ENCODE results near the gene CXCL16. TPM values are rescaled to one million over a fixed set of nuclear protein-coding genes. Genes with fewer than 3 reads are reported as not detected.

Gene CXCL16
- total and polyA plus RNA-seq, 2 of the 13 experiments (the other 11 are each of a cell fraction or from before 2014, with no cell fraction given): 9.4 to 101 TPM

- TF ChIP-seq ZNF235 (CRISPR knock-in tag; IDR thresholded peaks at IDR 0.05; ENCODE audit: borderline replicate concordance) (0 out of 2 replicates have a peak, but pooled peaks have one; percentile 32), NR1H2 (CRISPR knock-in tag; IDR thresholded peaks at IDR 0.05; ENCODE audit: borderline replicate concordance, low read depth) (peak; percentile 44; the same call in 1 of the 2 replicates), HMG20A (CRISPR knock-in tag; IDR thresholded peaks at IDR 0.05; ENCODE audit: borderline replicate concordance) (0 out of 2 replicates have a peak, but pooled peaks have one; percentile 4), ISL2 (CRISPR knock-in tag; IDR thresholded peaks at IDR 0.05) (no peak), ZMAT3 (CRISPR knock-in tag; conservative IDR thresholded peaks at IDR 0.05) (0 out of 2 replicates have a peak, but pooled peaks have one; percentile 37), ZNF343 (CRISPR knock-in tag; IDR thresholded peaks at IDR 0.05) (peak; percentile 75; the same call in 1 of the 2 replicates), TBX3 (IDR thresholded peaks at IDR 0.05; ENCODE audit: borderline replicate concordance) (no peak), ZNF768 (CRISPR knock-in tag; IDR thresholded peaks at IDR 0.05) (0 out of 2 replicates have a peak, but pooled peaks have one; percentile 7), KDM3A (CRISPR knock-in tag; IDR thresholded peaks at IDR 0.05; ENCODE audit: low read depth) (0 out of 2 replicates have a peak, but pooled peaks have one; percentile 28), MLX (CRISPR knock-in tag; IDR thresholded peaks at IDR 0.05) (no peak), XBP1 (CRISPR knock-in tag; IDR thresholded peaks at IDR 0.05) (no peak), ZFP62 (CRISPR knock-in tag; IDR thresholded peaks at IDR 0.05) (no peak), ZNF496 (CRISPR knock-in tag; IDR thresholded peaks at IDR 0.05; ENCODE audit: insufficient replicate concordance) (no peak), ZIK1 (CRISPR knock-in tag; IDR thresholded peaks at IDR 0.05; ENCODE audit: borderline replicate concordance, low read depth) (0 out of 2 replicates have a peak, but pooled peaks have one; percentile 65), ZNF460 (CRISPR knock-in tag; IDR thresholded peaks at IDR 0.05; ENCODE audit: borderline replicate concordance) (no peak), PTBP1 (IDR thresholded peaks at IDR 0.05; ENCODE audit: low read depth, low read length, poor library complexity, severe bottlenecking) (peak; percentile 15), TEAD3 (CRISPR knock-in tag; optimal IDR thresholded peaks at IDR 0.05; ENCODE audit: borderline replicate concordance) (no peak), ATF3 (CRISPR knock-in tag; IDR thresholded peaks at IDR 0.05) (no peak), GLMP (CRISPR knock-in tag; IDR thresholded peaks at IDR 0.05; ENCODE audit: borderline replicate concordance) (no peak), U2AF2 (IDR thresholded peaks at IDR 0.05; ENCODE audit: low read depth, low read length) (no peak), MYNN (CRISPR knock-in tag; IDR thresholded peaks at IDR 0.05; ENCODE audit: low read depth) (no peak), DDIT3 (CRISPR knock-in tag; IDR thresholded peaks at IDR 0.05) (no peak), ZFP90 (CRISPR knock-in tag; IDR thresholded peaks at IDR 0.05; ENCODE audit: borderline replicate concordance) (no peak; the same call in 1 of the 2 replicates), ZNF773 (CRISPR knock-in tag; IDR thresholded peaks at IDR 0.05; ENCODE audit: borderline replicate concordance) (0 out of 2 replicates have a peak, but pooled peaks have one; percentile 31), ZNF878 (CRISPR knock-in tag; IDR thresholded peaks at IDR 0.05) (no peak), ESRRA (CRISPR knock-in tag; IDR thresholded peaks at IDR 0.05; ENCODE audit: low read depth) (0 out of 2 replicates have a peak, but pooled peaks have one; percentile 46), TMF1 (CRISPR knock-in tag; IDR thresholded peaks at IDR 0.05; ENCODE audit: low read depth) (0 out of 2 replicates have a peak, but pooled peaks have one; percentile 54)
Measured at GRCh38 chr17:4739122-4740024, at the start of gene CXCL16, which contains the start of gene ZMYND15 (continued).

All from HepG2 (cell line).